ENCODE data around the gene FRAS1. TPM values are rescaled to one million over a fixed set of nuclear protein-coding genes. Genes with fewer than 3 reads are reported as not detected.
"Not testable (repeated sequence)": the region's sequence is repeated elsewhere in the genome, so short reads cannot be mapped to it uniquely, and the experiment has no call there.

Gene FRAS1, protein sequence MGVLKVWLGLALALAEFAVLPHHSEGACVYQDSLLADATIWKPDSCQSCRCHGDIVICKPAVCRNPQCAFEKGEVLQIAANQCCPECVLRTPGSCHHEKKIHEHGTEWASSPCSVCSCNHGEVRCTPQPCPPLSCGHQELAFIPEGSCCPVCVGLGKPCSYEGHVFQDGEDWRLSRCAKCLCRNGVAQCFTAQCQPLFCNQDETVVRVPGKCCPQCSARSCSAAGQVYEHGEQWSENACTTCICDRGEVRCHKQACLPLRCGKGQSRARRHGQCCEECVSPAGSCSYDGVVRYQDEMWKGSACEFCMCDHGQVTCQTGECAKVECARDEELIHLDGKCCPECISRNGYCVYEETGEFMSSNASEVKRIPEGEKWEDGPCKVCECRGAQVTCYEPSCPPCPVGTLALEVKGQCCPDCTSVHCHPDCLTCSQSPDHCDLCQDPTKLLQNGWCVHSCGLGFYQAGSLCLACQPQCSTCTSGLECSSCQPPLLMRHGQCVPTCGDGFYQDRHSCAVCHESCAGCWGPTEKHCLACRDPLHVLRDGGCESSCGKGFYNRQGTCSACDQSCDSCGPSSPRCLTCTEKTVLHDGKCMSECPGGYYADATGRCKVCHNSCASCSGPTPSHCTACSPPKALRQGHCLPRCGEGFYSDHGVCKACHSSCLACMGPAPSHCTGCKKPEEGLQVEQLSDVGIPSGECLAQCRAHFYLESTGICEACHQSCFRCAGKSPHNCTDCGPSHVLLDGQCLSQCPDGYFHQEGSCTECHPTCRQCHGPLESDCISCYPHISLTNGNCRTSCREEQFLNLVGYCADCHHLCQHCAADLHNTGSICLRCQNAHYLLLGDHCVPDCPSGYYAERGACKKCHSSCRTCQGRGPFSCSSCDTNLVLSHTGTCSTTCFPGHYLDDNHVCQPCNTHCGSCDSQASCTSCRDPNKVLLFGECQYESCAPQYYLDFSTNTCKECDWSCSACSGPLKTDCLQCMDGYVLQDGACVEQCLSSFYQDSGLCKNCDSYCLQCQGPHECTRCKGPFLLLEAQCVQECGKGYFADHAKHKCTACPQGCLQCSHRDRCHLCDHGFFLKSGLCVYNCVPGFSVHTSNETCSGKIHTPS (N-terminal part only)
- polyA plus RNA-seq (2012; ENCODE audit: insufficient read depth, insufficient read length, low read depth), result 9.0 TPM

DNA sequence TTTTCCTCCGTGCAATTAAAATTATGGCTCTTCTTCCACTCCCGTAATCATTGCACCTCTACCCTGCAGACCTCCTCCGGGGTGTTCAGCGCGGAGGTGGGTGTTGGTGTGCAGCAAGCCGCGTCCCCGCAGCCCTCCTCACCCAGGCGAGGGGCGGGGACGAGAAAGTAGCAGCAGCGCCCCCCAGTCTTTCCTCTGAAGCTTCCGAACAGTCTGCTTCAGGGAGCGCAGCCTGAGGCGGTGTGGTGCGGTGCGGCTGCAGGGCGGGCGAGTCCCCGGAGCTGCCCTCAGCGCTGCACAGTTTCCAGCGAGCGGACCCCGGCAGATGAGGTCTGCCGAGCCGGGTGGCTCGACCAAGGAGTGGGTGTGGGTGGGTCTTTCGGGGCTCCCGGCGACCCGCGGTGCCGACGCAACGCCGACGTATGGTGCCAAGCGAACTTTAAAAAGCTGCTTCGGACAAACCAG, at the start of gene FRAS1:
FRAS1 (plus strand) TSS at position 189 of the 465 bp plus-strand sequence. CDS start 687 bp downstream, outside the sequence.
- TF ChIP-seq, protein P1, sequence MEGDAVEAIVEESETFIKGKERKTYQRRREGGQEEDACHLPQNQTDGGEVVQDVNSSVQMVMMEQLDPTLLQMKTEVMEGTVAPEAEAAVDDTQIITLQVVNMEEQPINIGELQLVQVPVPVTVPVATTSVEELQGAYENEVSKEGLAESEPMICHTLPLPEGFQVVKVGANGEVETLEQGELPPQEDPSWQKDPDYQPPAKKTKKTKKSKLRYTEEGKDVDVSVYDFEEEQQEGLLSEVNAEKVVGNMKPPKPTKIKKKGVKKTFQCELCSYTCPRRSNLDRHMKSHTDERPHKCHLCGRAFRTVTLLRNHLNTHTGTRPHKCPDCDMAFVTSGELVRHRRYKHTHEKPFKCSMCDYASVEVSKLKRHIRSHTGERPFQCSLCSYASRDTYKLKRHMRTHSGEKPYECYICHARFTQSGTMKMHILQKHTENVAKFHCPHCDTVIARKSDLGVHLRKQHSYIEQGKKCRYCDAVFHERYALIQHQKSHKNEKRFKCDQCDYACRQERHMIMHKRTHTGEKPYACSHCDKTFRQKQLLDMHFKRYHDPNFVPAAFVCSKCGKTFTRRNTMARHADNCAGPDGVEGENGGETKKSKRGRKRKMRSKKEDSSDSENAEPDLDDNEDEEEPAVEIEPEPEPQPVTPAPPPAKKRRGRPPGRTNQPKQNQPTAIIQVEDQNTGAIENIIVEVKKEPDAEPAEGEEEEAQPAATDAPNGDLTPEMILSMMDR (IDR thresholded peaks at IDR 0.05; ENCODE audit: low read depth, low read length), result peak; percentile 31; the same call in 1 of the 2 replicates
- H3K4me1 ChIP-seq, result peaks cover 5% of the 10 kb centered on the region; the same call in 1 of the 2 replicates
- H3K36me3 ChIP-seq, result no peaks in the 10 kb centered on the region
- no peaks in the 10 kb centered on the region for H3K27me3 ChIP-seq
- peak within 1 kb of the TSS; percentile 97 for H3K4me3 ChIP-seq (ENCODE audit: low read depth, low read length)
- H3K9me3 ChIP-seq, result no peaks in the 10 kb centered on the region
- DNase-seq, result peak; percentile 82

DNA sequence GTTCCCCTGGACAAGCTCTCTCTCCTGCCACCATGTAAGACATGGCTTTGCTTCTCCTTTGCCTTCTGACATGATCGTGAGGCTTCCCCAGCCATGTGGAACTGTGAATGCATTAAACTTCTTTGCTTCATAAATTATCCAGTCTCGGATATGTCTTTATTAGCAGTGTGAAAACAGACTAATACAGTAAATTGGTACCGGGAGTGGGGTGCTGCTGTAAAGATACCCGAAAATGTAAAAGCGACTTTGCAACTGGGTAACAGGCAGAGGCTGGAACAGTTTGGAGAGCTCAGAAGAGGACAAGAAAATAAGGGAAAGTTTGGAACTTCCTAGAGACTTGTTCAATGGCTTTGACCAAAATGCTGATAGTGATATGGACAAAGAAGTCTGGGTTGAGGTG, 46.1 kb upstream of the FRAS1 start:
- H3K9me3 ChIP-seq; DNase-seq; H3K4me3 ChIP-seq (ENCODE audit: low read depth, low read length); H3K4me1 ChIP-seq; H3K36me3 ChIP-seq; H3K27me3 ChIP-seq: not testable (repeated sequence)

DNA sequence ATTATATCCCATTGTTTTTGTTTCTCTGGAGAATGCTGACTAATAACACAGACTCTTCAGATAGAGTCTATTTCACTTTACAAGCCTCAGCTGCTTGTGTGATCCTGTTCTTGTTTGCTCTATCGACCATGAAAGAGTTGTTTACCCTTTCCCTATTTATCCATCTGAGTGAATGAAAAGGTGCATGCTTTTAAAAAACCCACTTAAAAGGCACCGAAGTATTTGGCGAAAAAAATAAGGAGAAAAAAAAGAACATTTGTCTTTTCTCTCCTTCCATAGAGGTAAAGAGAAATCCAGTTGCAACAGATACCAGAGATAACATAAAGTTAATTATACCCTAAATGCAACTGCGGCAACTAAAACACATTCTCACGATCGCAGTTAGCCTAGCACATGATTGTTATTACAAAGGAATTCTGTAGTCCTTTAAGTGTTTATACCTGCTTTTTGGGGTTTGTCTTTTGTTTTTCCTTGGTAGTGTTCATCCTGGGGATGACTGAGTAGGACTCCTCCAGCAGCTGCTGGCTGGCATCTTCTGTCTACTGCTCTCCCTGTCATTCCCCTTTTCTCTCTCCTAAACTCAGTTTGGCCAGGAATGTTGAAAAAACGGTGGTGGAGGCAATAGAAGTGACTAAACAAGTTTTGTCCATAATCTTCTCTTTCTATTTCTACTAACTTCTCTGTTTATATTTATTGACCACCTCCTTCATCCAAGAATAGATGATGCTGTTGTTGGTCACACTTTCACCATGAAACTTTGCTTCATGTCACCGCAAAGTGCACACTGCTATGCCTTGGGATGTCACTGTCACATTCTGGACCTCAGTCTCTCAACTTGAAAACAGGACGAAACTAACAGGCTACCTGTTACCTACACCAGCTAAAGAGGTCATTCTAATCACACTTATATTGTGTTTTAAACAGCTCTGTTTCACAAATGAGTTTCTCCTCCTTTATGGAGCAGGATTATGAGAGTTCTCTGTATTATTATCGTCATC, 41.9 kb upstream of the FRAS1 start:
- no peaks in the 10 kb centered on the region for H3K27me3 ChIP-seq
- no peak for DNase-seq
- H3K36me3 ChIP-seq, result no peaks in the 10 kb centered on the region
- TF ChIP-seq, protein P1 (IDR thresholded peaks at IDR 0.05; ENCODE audit: low read depth, low read length), result no peak
- no peak overlapping the region for H3K4me3 ChIP-seq (ENCODE audit: low read depth, low read length)
- H3K9me3 ChIP-seq, result peaks cover 4% of the 10 kb centered on the region
- peaks cover 1% of the 10 kb centered on the region; the same call in 1 of the 2 replicates for H3K4me1 ChIP-seq

DNA sequence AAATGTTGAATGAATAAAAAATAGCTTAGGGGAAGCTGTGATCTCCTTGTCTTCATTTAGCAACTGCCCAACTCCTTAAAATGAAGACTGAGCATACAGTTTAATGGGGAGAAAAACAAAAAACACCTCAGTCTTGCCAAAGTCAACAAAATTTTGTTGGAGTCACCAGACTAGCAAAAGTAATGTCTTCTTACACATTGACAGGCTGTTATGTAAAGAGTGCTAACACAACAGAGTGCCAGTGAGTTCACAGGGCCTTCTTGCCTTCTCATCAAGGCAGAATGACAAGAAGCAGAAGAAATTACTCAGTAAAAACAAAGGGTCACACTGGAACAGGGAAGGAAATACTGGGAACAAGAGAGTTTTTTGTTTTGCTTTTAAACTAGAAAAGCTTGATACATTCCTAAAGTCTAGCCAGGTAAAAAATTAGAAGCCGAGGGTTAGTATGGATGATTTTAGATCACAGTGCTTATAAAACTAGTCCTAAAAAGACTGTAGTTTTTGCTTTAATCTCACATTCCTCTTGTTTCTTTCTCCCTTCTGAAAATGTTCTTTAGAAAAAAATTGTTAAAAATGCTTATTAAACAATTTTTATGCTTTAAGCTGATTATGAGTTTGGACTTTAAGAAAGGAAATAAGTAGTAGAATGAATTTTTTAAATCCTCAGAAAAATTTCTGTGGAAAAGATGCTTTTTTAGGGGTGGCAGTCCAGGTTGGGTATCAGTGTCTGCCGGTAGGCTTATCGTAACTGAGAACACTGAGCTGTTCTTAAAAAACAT, 38.7 kb upstream of the FRAS1 start:
- Histone ChIP-seq H3K9me3 (no peaks in the 10 kb centered on the region), H3K4me3 (ENCODE audit: low read depth, low read length) (no peak overlapping the region), H3K4me1 (peaks cover 6% of the 10 kb centered on the region; the same call in 1 of the 2 replicates), H3K36me3 (no peaks in the 10 kb centered on the region), H3K27me3 (no peaks in the 10 kb centered on the region)
- TF ChIP-seq, protein P1 (IDR thresholded peaks at IDR 0.05; ENCODE audit: low read depth, low read length), result no peak
- DNase-seq, result no peak

DNA sequence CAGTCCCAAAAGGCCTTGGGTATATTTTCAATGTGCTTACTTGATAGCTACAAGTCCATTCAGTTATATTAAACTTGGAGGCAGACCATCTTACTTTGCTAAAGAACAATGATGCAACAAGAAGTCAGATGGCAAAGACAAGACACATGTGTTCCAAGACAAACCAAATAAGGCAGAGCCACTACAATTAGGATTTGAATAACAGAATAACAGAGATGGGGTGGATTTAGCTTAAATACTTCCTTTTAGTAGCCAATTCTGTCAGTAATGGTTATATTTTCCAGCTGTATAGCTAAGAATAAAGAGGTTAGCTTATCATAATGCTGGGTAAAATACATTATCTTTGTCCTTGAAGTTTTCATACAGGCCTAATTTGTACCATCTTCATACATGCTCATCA, 37.7 kb upstream of the FRAS1 start:
- H3K27me3 ChIP-seq, result no peaks in the 10 kb centered on the region
- peaks cover 6% of the 10 kb centered on the region; the same call in 1 of the 2 replicates for H3K4me1 ChIP-seq
- H3K36me3 ChIP-seq, result no peaks in the 10 kb centered on the region
- H3K4me3 ChIP-seq (ENCODE audit: low read depth, low read length), result no peak overlapping the region
- DNase-seq, result no peak
- H3K9me3 ChIP-seq, result no peaks in the 10 kb centered on the region
- TF ChIP-seq, protein P1 (IDR thresholded peaks at IDR 0.05; ENCODE audit: low read depth, low read length), result no peak

Measured in BE2C (cell line).